Caco-2 (cell line): ENCODE data around the gene FXN. TPM values are rescaled to one million over a fixed set of nuclear protein-coding genes. Genes with fewer than 3 reads are reported as not detected.

Source experiments
- BruUV-seq: library from RNA; stranded (reverse); fragments of 400-500 nt; replicated peaks from 2 replicates; lab custom pipeline; 2021; lab: Mats Ljungman, UMichigan
- CTCF ChIA-PET: fragments of 300-600 bp; sonication (Branson Sonifier 250); formaldehyde crosslinking; loops from one replicate; lab custom pipeline; 2022; ENCODE audit warnings: antibody characterized with exemption; lab: Charles Lee
- POLR2A ChIA-PET: fragments of 300-600 bp; sonication (Branson Sonifier 250); formaldehyde crosslinking; loops from one replicate; lab custom pipeline; 2022; ENCODE audit warnings: antibody characterized with exemption; lab: Charles Lee
- DNase-seq, 2 experiments: peaks; one replicate each; pipeline versions ENCODE4 v3.0.0 to v3.0.0-alpha.2; 2020 to 2022
- H3K27me3 ChIP-seq: replicated peaks from 2 replicates; pipeline ENCODE4 v1.6.0; 2011; ENCODE audit warnings: low read length; ENCODE audit not compliant: control insufficient read depth, insufficient read depth
- H3K36me3 ChIP-seq: 2 replicates; pipeline ENCODE4 v1.5.1; 2011; ENCODE audit warnings: low read length; ENCODE audit not compliant: control insufficient read depth, insufficient read depth
- H3K4me1 ChIP-seq: fragments of 250-450 bp; sonication (Bioruptor Pico); 2 replicates; pipeline ENCODE4 v1.5.1; 2020; ENCODE audit warnings: mild to moderate bottlenecking
- H3K4me3 ChIP-seq: 2 replicates; pipeline ENCODE4 v1.5.1; 2011; ENCODE audit warnings: low read depth, mild to moderate bottlenecking, control low read depth, low read length
- H3K9me3 ChIP-seq: fragments of 250-450 bp; sonication (Bioruptor Pico); 2 replicates; pipeline ENCODE4 v1.5.1; 2020; ENCODE audit warnings: mild to moderate bottlenecking, moderate library complexity
- H3K27ac Mint-ChIP-seq: one replicate; pipeline ENCODE4 v1.8.0; 2022; ENCODE audit warnings: mixed read lengths; ENCODE audit not compliant: unreplicated experiment
- H3K27me3 Mint-ChIP-seq: one replicate; pipeline ENCODE4 v1.8.0; 2022; ENCODE audit warnings: mixed read lengths; ENCODE audit not compliant: insufficient read depth, unreplicated experiment
- H3K36me3 Mint-ChIP-seq: one replicate; pipeline ENCODE4 v1.8.0; 2022; ENCODE audit warnings: mild to moderate bottlenecking, mixed read lengths; ENCODE audit not compliant: insufficient read depth, unreplicated experiment
- H3K4me1 Mint-ChIP-seq: one replicate; pipeline ENCODE4 v1.8.0; 2022; ENCODE audit warnings: low read depth, mixed read lengths; ENCODE audit not compliant: unreplicated experiment
- H3K4me3 Mint-ChIP-seq: one replicate; pipeline ENCODE4 v1.8.0; 2022; ENCODE audit warnings: mild to moderate bottlenecking, moderate library complexity, mixed read lengths; ENCODE audit not compliant: unreplicated experiment
- H3K9me3 Mint-ChIP-seq: one replicate; pipeline ENCODE4 v1.8.0; 2022; ENCODE audit warnings: mixed read lengths; ENCODE audit not compliant: unreplicated experiment
- intact Hi-C: fragments of 100-400 bp; cut with micrococcal nuclease; formaldehyde crosslinking; loops from one replicate; pipeline ENCODE4 v1.10.0; 2022; ENCODE audit not compliant: unreplicated experiment
- total RNA-seq: library from RNA; stranded (reverse); gene quantifications from 2 replicates; pipeline ENCODE4 v1.2.3, GENCODE V29; 2022
- TF ChIP-seq, protein P1 (sequence below), 2 experiments: fragments of 200-600 bp in 1 of 2; IDR thresholded peaks; 1 replicate in 1 of 2; 2 replicates in 1 of 2; pipeline versions ENCODE4 v1.5.1 to v1.8.0; 2011 to 2022; ENCODE audit warnings: antibody characterized with exemption in 1 of 2, control low read depth in 1 of 2, inconsistent platforms in 1 of 2, low read depth in 1 of 2, low read length in 1 of 2, mild to moderate bottlenecking in 1 of 2, moderate library complexity in 1 of 2; ENCODE audit not compliant: insufficient read depth in 1 of 2, severe bottlenecking in 1 of 2, unreplicated experiment in 1 of 2

Gene FXN
- total RNA-seq, 1 experiment from 2014 or later, result 8.6 TPM

DNA sequence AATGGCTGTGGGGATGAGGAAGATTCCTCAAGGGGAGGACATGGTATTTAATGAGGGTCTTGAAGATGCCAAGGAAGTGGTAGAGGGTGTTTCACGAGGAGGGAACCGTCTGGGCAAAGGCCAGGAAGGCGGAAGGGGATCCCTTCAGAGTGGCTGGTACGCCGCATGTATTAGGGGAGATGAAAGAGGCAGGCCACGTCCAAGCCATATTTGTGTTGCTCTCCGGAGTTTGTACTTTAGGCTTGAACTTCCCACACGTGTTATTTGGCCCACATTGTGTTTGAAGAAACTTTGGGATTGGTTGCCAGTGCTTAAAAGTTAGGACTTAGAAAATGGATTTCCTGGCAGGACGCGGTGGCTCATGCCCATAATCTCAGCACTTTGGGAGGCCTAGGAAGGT, 1.2 kb downstream of the FXN start:
- no peak overlapping the region for H3K27ac Mint-ChIP-seq
- H3K4me1 ChIP-seq, result no peaks in the 10 kb centered on the region
- no peaks in the 10 kb centered on the region for H3K36me3 Mint-ChIP-seq
- H3K4me1 Mint-ChIP-seq, result no peaks in the 10 kb centered on the region
- H3K4me3 Mint-ChIP-seq, result peak overlapping the region; percentile 79
- CTCF ChIA-PET, result no interaction called here
- no peaks in the 10 kb centered on the region for H3K36me3 ChIP-seq
- no TSS peak for BruUV-seq
- no peak overlapping the region for H3K4me3 ChIP-seq
- DNase-seq, result no peak
- intact Hi-C loops, result no loop called here
- H3K27me3 Mint-ChIP-seq, result no peaks in the 10 kb centered on the region
- no peaks in the 10 kb centered on the region for H3K9me3 Mint-ChIP-seq
- POLR2A ChIA-PET, result no interaction called here
- TF ChIP-seq, protein P1, sequence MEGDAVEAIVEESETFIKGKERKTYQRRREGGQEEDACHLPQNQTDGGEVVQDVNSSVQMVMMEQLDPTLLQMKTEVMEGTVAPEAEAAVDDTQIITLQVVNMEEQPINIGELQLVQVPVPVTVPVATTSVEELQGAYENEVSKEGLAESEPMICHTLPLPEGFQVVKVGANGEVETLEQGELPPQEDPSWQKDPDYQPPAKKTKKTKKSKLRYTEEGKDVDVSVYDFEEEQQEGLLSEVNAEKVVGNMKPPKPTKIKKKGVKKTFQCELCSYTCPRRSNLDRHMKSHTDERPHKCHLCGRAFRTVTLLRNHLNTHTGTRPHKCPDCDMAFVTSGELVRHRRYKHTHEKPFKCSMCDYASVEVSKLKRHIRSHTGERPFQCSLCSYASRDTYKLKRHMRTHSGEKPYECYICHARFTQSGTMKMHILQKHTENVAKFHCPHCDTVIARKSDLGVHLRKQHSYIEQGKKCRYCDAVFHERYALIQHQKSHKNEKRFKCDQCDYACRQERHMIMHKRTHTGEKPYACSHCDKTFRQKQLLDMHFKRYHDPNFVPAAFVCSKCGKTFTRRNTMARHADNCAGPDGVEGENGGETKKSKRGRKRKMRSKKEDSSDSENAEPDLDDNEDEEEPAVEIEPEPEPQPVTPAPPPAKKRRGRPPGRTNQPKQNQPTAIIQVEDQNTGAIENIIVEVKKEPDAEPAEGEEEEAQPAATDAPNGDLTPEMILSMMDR (IDR thresholded peaks at IDR 0.05; ENCODE audit: insufficient read depth in 1 of 2, low read depth in 1 of 2, low read length in 1 of 2, severe bottlenecking in 1 of 2, unreplicated experiment in 1 of 2), result no peak
- no peaks in the 10 kb centered on the region for H3K27me3 ChIP-seq
- H3K9me3 ChIP-seq, result no peaks in the 10 kb centered on the region

DNA sequence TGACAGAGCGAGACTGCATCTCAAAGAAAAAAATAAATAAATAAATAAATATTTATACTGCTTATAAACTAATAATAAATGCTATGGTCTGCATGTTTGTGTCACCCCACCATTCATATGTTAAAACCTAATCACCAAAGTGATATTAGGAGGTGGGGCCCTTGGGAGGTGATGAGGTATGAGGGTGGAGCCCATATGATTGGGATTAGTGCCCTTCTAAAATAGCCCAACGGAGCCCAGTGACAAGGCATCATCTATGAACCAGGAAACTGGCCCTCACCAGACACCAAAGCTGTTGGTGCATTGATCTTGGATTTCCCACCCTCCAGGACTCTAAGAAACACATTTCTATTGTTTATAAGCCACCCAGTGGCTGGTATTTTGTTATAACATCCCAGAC, 5.1 kb downstream of the FXN start:
- no peak for DNase-seq
- Mint-ChIP-seq H3K4me3 (no peak overlapping the region), H3K4me1 (peaks cover 5% of the 10 kb centered on the region), H3K36me3 (peaks cover 6% of the 10 kb centered on the region), H3K27ac (no peak overlapping the region), H3K9me3 (no peaks in the 10 kb centered on the region), H3K27me3 (no peaks in the 10 kb centered on the region)
- BruUV-seq, result no TSS peak
- POLR2A ChIA-PET, result no interaction called here
- Histone ChIP-seq H3K4me1 (no peaks in the 10 kb centered on the region), H3K27me3 (no peaks in the 10 kb centered on the region), H3K4me3 (no peak overlapping the region), H3K36me3 (no peaks in the 10 kb centered on the region), H3K9me3 (no peaks in the 10 kb centered on the region)
- CTCF ChIA-PET, result no interaction called here
- intact Hi-C loops, result no loop called here
- TF ChIP-seq, protein P1 (IDR thresholded peaks at IDR 0.05; ENCODE audit: insufficient read depth in 1 of 2, low read depth in 1 of 2, low read length in 1 of 2, severe bottlenecking in 1 of 2, unreplicated experiment in 1 of 2), result no peak

DNA sequence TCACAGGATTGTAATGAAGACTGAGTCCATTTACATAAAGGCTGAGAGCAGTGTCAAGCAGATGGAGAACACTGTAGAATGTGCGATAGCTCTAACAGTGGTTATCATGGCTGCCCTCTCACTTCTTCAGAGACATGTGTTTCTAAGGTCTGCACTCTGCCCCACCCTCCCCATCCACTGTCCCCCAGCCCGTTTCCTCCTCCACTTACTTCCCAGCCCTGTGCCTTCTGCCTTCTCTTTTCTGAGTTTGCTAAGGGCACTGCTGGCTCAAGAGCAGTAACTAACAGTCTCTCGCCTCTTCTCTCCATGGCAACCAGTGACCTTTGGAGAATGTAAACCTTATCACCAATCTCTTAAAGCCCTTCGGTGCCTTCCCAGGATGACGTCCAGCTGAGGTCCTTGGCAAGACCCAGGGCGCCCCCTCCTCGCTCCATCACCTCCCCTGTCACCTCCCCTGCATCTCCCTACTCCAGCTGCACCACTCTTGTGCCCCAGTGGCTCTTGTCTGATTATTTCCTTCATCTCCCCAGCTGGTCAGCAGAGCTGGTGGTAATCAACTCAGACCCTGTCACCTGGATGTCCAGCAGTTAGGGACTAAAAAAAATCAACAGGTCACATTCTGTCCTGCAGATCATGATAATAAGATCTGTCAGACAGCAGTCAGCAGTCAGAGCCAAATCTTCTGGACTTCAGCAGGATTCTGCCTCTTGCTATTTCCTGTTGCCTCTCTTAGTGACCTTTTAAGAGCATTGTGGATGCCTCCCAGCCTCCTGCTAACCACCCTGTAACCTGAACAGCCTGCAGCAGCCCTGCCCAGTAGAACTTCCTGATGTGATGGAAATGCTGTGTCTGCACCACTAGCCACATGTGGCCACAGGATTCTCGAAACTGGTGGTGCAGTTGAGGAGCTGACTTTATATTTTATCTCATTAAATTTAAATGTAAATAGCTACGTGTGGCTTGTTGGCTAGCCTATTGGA, 9.0 kb downstream of the FXN start:
- no peaks in the 10 kb centered on the region for H3K9me3 ChIP-seq
- no TSS peak for BruUV-seq
- no peaks in the 10 kb centered on the region for H3K4me1 ChIP-seq
- H3K27me3 ChIP-seq, result no peaks in the 10 kb centered on the region
- ChIA-PET CTCF (no interaction called here), POLR2A (no interaction called here)
- no peak overlapping the region for H3K4me3 Mint-ChIP-seq
- DNase-seq, result no peak
- intact Hi-C loops, result no loop called here
- no peak overlapping the region for H3K4me3 ChIP-seq
- peaks cover 5% of the 10 kb centered on the region for H3K4me1 Mint-ChIP-seq
- no peaks in the 10 kb centered on the region for H3K9me3 Mint-ChIP-seq
- H3K27me3 Mint-ChIP-seq, result no peaks in the 10 kb centered on the region
- TF ChIP-seq, protein P1 (IDR thresholded peaks at IDR 0.05; ENCODE audit: insufficient read depth in 1 of 2, low read depth in 1 of 2, low read length in 1 of 2, severe bottlenecking in 1 of 2, unreplicated experiment in 1 of 2), result no peak
- H3K36me3 ChIP-seq, result no peaks in the 10 kb centered on the region
- no peak overlapping the region for H3K27ac Mint-ChIP-seq
- H3K36me3 Mint-ChIP-seq, result peaks cover 6% of the 10 kb centered on the region
